HEK293 (cell line): ENCODE results near the gene INTS1.

Experiments
- CTCF ChIA-PET: fragments of 350-600 bp; formaldehyde crosslinking; extraction: SDS; loops from one replicate; lab custom pipeline; 2021; ENCODE audit warnings: antibody characterized with exemption; lab: Yijun Ruan, JAX
- POLR2A ChIA-PET: fragments of 300-600 bp; formaldehyde crosslinking; extraction: SDS; loops from one replicate; lab custom pipeline; 2020; ENCODE audit warnings: antibody characterized with exemption, inconsistent platforms; lab: Yijun Ruan, JAX
- H3K27ac ChIP-seq: fragments of 200-500 bp; sonication (Bioruptor generic); 2 replicates; pipeline ENCODE4 v1.5.1; 2014; ENCODE audit warnings: low read depth, low read length, control low read depth, inconsistent platforms; ENCODE audit errors: extremely low read depth
- H3K36me3 ChIP-seq, 2 experiments: fragments of 200-500 bp in 1 of 2; sonication (Bioruptor generic) in 1 of 2; 1 replicate in 1 of 2; 2 replicates in 1 of 2; pipeline ENCODE4 v1.5.1; 2014 to 2017; ENCODE audit warnings: inconsistent platforms in 2 of 2, low read length in 2 of 2; ENCODE audit not compliant: control insufficient read depth in 2 of 2, insufficient read depth in 1 of 2
- H3K4me1 ChIP-seq: fragments of 200-500 bp; sonication (Bioruptor generic); 2 replicates; pipeline ENCODE4 v1.5.1; 2014; ENCODE audit warnings: mild to moderate bottlenecking, low read length, inconsistent platforms; ENCODE audit not compliant: control insufficient read depth, insufficient read depth
- H3K4me3 ChIP-seq: 2 replicates; pipeline ENCODE4 v1.5.1; 2011; ENCODE audit warnings: low read depth, mild to moderate bottlenecking, control low read depth, low read length, moderate library complexity
- H3K9me3 ChIP-seq: fragments of 200-500 bp; sonication (Bioruptor generic); 2 replicates; pipeline ENCODE4 v1.5.1; 2014; ENCODE audit warnings: low read depth, low read length, inconsistent platforms; ENCODE audit not compliant: control insufficient read depth, insufficient read depth
- EGR2 ChIP-seq: fragments of 450-650 bp; formaldehyde crosslinking; IDR thresholded peaks from 2 replicates; pipeline ENCODE4 v1.5.1; 2016; ENCODE audit warnings: low read depth, missing biosample characterization, missing genetic modification characterization
- HOXD13 ChIP-seq: sonication (generic); formaldehyde crosslinking; IDR thresholded peaks from 2 replicates; pipeline ENCODE4 v1.8.0; 2022; ENCODE audit warnings: missing genetic modification reagents, borderline replicate concordance
- IKZF3 ChIP-seq: fragments of 450-650 bp; IDR thresholded peaks from 2 replicates; pipeline ENCODE4 v1.5.0; 2018; ENCODE audit warnings: missing biosample characterization, mild to moderate bottlenecking, missing genetic modification characterization, moderate library complexity
- KLF1 ChIP-seq: fragments of 450-650 bp; formaldehyde crosslinking; IDR thresholded peaks from 2 replicates; pipeline ENCODE4 v1.5.1; 2016; ENCODE audit warnings: missing biosample characterization, missing genetic modification characterization
- KLF9 ChIP-seq: fragments of 450-650 bp; formaldehyde crosslinking; IDR thresholded peaks from 2 replicates; pipeline ENCODE4 v1.5.1; 2016; ENCODE audit warnings: missing biosample characterization, missing genetic modification characterization, low read depth
- OSR2 ChIP-seq: fragments of 450-650 bp; formaldehyde crosslinking; IDR thresholded peaks from 2 replicates; pipeline ENCODE4 v1.5.1; 2016; ENCODE audit warnings: missing biosample characterization, missing genetic modification characterization
- WT1 ChIP-seq: fragments of 450-650 bp; formaldehyde crosslinking; IDR thresholded peaks from 2 replicates; pipeline ENCODE4 v1.5.1; 2016; ENCODE audit warnings: missing biosample characterization, missing genetic modification characterization
- ZFP37 ChIP-seq: fragments of 450-650 bp; formaldehyde crosslinking; IDR thresholded peaks from 2 replicates; pipeline ENCODE4 v1.5.1; 2016; ENCODE audit warnings: missing biosample characterization, missing genetic modification characterization
- ZNF239 ChIP-seq: fragments of 450-650 bp; formaldehyde crosslinking; IDR thresholded peaks from 2 replicates; pipeline ENCODE4 v1.5.1; 2016; ENCODE audit warnings: missing biosample characterization, missing genetic modification characterization
- ZNF335 ChIP-seq: fragments of 450-650 bp; formaldehyde crosslinking; conservative IDR thresholded peaks from 2 replicates; pipeline ENCODE4 v1.5.1; 2016; ENCODE audit warnings: missing biosample characterization, missing genetic modification characterization
- ZNF416 ChIP-seq: fragments of 450-650 bp; formaldehyde crosslinking; IDR thresholded peaks from 2 replicates; pipeline ENCODE4 v1.5.1; 2016; ENCODE audit warnings: missing biosample characterization, missing genetic modification characterization
- ZNF501 ChIP-seq: fragments of 450-650 bp; formaldehyde crosslinking; IDR thresholded peaks from 2 replicates; pipeline ENCODE4 v1.5.1; 2016; ENCODE audit warnings: missing biosample characterization, missing genetic modification characterization
- ZNF585B ChIP-seq: fragments of 450-650 bp; formaldehyde crosslinking; IDR thresholded peaks from 2 replicates; pipeline ENCODE4 v1.5.1; 2016; ENCODE audit warnings: missing biosample characterization, missing genetic modification characterization
- ZNF791 ChIP-seq: fragments of 450-650 bp; formaldehyde crosslinking; IDR thresholded peaks from 2 replicates; pipeline ENCODE4 v1.5.1; 2016; ENCODE audit warnings: missing biosample characterization, missing genetic modification characterization
- ZNF843 ChIP-seq: fragments of 450-650 bp; formaldehyde crosslinking; IDR thresholded peaks from 2 replicates; pipeline ENCODE4 v1.5.1; 2016; ENCODE audit warnings: missing biosample characterization, missing genetic modification characterization
- TF ChIP-seq, protein P1 (sequence below): fragments of 450-650 bp; formaldehyde crosslinking; IDR thresholded peaks from 2 replicates; pipeline ENCODE4 v1.5.1; 2016; ENCODE audit warnings: missing biosample characterization, missing genetic modification characterization
- TF ChIP-seq, protein P2 (sequence below): fragments of 450-650 bp; formaldehyde crosslinking; IDR thresholded peaks from 2 replicates; pipeline ENCODE4 v1.5.1; 2017; ENCODE audit warnings: missing biosample characterization, mild to moderate bottlenecking, missing genetic modification characterization, moderate library complexity
- TF ChIP-seq, protein P3 (sequence below): fragments of 450-650 bp; formaldehyde crosslinking; IDR thresholded peaks from 2 replicates; pipeline ENCODE4 v1.5.1; 2016; ENCODE audit warnings: missing biosample characterization, missing genetic modification characterization
- TF ChIP-seq, protein P4 (sequence below): fragments of 450-650 bp; formaldehyde crosslinking; IDR thresholded peaks from 2 replicates; pipeline ENCODE4 v1.5.1; 2016; ENCODE audit warnings: missing biosample characterization, missing genetic modification characterization
- TF ChIP-seq, protein P5 (sequence below): fragments of 450-650 bp; formaldehyde crosslinking; IDR thresholded peaks from 2 replicates; pipeline ENCODE4 v1.5.1; 2016; ENCODE audit warnings: missing biosample characterization, missing genetic modification characterization
- TF ChIP-seq, protein P6 (sequence below): fragments of 450-650 bp; formaldehyde crosslinking; IDR thresholded peaks from 2 replicates; pipeline ENCODE4 v1.5.1; 2017; ENCODE audit warnings: missing biosample characterization, missing genetic modification characterization

The INTS1 gene

DNA sequence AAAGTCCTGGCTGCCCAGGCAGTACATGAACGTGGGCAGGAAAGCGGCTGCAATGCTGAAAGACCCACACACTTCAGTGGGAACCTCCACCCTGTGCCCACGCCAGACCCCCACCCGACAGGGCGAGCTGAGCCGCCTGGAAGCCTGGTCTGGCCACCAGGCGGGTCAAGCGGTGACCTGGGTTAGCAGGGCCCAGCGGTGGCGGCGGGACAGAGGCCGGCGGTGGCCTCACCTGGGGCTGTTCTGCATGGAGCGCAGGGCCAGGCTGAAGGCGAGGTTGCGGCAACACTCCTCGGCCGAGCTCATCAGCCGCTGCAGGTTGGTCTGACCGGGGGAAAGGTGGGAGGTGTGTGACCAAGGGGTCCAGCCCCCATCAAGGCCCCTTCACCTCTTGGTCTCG lies 33.3 kb downstream of the INTS1 start (continued):
- TF ChIP-seq, protein P1, sequence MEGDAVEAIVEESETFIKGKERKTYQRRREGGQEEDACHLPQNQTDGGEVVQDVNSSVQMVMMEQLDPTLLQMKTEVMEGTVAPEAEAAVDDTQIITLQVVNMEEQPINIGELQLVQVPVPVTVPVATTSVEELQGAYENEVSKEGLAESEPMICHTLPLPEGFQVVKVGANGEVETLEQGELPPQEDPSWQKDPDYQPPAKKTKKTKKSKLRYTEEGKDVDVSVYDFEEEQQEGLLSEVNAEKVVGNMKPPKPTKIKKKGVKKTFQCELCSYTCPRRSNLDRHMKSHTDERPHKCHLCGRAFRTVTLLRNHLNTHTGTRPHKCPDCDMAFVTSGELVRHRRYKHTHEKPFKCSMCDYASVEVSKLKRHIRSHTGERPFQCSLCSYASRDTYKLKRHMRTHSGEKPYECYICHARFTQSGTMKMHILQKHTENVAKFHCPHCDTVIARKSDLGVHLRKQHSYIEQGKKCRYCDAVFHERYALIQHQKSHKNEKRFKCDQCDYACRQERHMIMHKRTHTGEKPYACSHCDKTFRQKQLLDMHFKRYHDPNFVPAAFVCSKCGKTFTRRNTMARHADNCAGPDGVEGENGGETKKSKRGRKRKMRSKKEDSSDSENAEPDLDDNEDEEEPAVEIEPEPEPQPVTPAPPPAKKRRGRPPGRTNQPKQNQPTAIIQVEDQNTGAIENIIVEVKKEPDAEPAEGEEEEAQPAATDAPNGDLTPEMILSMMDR (tag by site-specific recombination): no peak
- no peak for TF ChIP-seq ZNF501 (tag by site-specific recombination)
- TF ChIP-seq, protein P2, sequence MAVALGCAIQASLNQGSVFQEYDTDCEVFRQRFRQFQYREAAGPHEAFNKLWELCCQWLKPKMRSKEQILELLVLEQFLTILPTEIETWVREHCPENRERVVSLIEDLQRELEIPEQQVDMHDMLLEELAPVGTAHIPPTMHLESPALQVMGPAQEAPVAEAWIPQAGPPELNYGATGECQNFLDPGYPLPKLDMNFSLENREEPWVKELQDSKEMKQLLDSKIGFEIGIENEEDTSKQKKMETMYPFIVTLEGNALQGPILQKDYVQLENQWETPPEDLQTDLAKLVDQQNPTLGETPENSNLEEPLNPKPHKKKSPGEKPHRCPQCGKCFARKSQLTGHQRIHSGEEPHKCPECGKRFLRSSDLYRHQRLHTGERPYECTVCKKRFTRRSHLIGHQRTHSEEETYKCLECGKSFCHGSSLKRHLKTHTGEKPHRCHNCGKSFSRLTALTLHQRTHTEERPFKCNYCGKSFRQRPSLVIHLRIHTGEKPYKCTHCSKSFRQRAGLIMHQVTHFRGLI: no peak
- no peak for TF ChIP-seq IKZF3 (tag by site-specific recombination)
- TF ChIP-seq HOXD13 (CRISPR knock-in tag): no peak
- no peak for TF ChIP-seq EGR2 (tag by site-specific recombination)
- no peak for TF ChIP-seq ZNF843
- TF ChIP-seq OSR2 (tag by site-specific recombination): no peak

DNA sequence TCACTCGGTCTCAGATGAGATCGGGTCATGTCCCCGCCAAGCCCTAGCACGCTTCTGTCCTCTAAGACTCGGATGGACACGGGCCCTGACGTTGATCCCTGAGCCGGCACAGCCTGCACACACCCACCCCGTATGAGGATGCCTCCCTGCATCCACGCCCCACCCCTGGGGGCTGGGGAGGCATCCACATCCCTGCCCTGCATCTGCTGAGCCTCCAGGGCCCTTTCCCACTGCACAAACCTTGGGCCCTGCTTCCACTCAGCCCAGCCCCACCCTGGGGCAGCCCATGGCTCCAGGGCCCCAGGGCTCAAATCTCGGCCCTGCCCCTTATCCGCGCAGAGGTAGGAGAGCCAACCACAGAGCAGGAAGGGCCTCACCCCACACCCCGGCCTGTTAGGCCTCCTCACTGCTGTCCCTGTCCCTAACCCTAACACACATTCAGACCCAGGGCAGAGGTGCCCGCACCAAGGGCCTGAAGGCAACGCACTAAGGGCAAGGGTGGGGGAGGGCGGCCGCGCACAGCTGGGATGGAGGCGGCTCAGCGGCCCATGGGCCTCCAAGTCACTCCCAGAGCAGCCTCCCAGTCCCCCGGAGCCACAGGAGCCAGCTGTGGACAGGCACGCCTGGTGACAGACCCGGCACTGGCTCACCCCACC lies 35.4 kb downstream of the INTS1 start:
- Histone ChIP-seq H3K4me3 (no peak overlapping the region), H3K27ac (no peak overlapping the region), H3K9me3 (no peaks in the 10 kb centered on the region), H3K36me3 (peaks cover 0 to 35% of the 10 kb centered on the region in 2 experiments; a peak in 2 of 3 replicates), H3K4me1 (no peaks in the 10 kb centered on the region; the same call in 1 of the 2 replicates)
- TF ChIP-seq, protein P3, sequence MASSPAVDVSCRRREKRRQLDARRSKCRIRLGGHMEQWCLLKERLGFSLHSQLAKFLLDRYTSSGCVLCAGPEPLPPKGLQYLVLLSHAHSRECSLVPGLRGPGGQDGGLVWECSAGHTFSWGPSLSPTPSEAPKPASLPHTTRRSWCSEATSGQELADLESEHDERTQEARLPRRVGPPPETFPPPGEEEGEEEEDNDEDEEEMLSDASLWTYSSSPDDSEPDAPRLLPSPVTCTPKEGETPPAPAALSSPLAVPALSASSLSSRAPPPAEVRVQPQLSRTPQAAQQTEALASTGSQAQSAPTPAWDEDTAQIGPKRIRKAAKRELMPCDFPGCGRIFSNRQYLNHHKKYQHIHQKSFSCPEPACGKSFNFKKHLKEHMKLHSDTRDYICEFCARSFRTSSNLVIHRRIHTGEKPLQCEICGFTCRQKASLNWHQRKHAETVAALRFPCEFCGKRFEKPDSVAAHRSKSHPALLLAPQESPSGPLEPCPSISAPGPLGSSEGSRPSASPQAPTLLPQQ (tag by site-specific recombination): 0 out of 2 replicates have a peak, but pooled peaks have one; percentile 29
- TF ChIP-seq ZNF239 (tag by site-specific recombination): no peak
- TF ChIP-seq, protein P4, sequence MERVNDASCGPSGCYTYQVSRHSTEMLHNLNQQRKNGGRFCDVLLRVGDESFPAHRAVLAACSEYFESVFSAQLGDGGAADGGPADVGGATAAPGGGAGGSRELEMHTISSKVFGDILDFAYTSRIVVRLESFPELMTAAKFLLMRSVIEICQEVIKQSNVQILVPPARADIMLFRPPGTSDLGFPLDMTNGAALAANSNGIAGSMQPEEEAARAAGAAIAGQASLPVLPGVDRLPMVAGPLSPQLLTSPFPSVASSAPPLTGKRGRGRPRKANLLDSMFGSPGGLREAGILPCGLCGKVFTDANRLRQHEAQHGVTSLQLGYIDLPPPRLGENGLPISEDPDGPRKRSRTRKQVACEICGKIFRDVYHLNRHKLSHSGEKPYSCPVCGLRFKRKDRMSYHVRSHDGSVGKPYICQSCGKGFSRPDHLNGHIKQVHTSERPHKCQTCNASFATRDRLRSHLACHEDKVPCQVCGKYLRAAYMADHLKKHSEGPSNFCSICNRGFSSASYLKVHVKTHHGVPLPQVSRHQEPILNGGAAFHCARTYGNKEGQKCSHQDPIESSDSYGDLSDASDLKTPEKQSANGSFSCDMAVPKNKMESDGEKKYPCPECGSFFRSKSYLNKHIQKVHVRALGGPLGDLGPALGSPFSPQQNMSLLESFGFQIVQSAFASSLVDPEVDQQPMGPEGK (tag by site-specific recombination): 0 out of 2 replicates have a peak, but pooled peaks have one; percentile 22
- TF ChIP-seq WT1 (tag by site-specific recombination): no peak
- TF ChIP-seq, protein P5, sequence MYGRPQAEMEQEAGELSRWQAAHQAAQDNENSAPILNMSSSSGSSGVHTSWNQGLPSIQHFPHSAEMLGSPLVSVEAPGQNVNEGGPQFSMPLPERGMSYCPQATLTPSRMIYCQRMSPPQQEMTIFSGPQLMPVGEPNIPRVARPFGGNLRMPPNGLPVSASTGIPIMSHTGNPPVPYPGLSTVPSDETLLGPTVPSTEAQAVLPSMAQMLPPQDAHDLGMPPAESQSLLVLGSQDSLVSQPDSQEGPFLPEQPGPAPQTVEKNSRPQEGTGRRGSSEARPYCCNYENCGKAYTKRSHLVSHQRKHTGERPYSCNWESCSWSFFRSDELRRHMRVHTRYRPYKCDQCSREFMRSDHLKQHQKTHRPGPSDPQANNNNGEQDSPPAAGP: peak; percentile 44; the same call in 1 of the 2 replicates
- no peak for TF ChIP-seq ZNF585B (tag by site-specific recombination)
- TF ChIP-seq, protein P6, sequence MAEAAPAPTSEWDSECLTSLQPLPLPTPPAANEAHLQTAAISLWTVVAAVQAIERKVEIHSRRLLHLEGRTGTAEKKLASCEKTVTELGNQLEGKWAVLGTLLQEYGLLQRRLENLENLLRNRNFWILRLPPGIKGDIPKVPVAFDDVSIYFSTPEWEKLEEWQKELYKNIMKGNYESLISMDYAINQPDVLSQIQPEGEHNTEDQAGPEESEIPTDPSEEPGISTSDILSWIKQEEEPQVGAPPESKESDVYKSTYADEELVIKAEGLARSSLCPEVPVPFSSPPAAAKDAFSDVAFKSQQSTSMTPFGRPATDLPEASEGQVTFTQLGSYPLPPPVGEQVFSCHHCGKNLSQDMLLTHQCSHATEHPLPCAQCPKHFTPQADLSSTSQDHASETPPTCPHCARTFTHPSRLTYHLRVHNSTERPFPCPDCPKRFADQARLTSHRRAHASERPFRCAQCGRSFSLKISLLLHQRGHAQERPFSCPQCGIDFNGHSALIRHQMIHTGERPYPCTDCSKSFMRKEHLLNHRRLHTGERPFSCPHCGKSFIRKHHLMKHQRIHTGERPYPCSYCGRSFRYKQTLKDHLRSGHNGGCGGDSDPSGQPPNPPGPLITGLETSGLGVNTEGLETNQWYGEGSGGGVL (tag by site-specific recombination): no peak
- no peak for TF ChIP-seq ZFP37 (tag by site-specific recombination)
- TF ChIP-seq ZNF791: no peak
- peak; percentile 22; the same call in 1 of the 2 replicates for TF ChIP-seq KLF9 (tag by site-specific recombination)
- no peak for TF ChIP-seq ZNF335 (tag by site-specific recombination)
- TF ChIP-seq KLF1 (tag by site-specific recombination): peak; percentile 82
- no peak for TF ChIP-seq ZNF416 (tag by site-specific recombination)
- CTCF ChIA-PET: no interaction called here
- POLR2A ChIA-PET: no interaction called here
